GM21723 (cell line): ENCODE measurements around the gene ZNF337.
"Not testable (repeated sequence)": the region's sequence is repeated elsewhere in the genome, so short reads cannot be mapped to it uniquely, and the experiment has no call there.

Experiments used
- ATAC-seq: cut with Tn5 transposase; IDR thresholded peaks from one replicate; pipeline ENCODE4 v1.9.1; 2021; ENCODE audit warnings: mild to moderate bottlenecking, moderate library complexity; ENCODE audit not compliant: unreplicated experiment

The ZNF337 gene

DNA sequence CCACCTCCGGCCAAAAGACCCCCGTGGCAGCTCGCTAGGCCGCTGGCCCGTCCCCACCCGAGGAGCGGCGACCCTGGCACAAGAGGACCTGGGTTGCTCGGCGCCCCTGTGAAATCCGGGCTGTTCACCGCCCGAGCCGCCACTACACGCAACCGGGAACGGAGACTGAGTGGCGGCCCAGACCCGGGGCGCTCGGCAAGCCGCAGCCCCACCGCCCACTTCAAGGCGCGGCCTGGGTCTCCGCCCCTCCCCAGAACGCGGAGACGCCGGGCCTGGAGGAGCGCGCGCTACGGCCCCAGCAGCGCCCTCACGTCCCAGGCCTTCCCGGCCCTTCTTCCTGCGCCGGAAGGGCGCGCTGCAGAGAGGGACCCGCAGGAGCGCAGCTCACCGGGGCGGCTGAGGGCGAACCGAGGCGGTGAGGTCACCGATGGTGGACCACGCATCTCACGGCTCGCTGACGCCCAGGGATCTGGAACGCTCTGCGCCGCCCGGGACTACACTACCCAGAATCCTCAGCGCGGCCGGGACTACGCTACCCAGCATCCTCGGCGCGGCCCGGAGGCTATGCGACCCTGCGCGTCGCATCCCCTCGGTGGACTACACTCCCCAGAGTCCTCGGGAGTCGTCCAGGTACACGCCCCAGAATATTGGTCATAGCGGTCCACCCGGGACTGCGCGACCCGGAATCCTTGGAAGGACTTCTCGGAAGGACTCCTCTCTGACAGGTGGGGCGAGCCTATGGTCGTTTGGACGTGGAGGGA lies at the start of gene ZNF337:
ZNF337 (minus strand) TSS at position 483 of the 761 bp plus-strand sequence. CDS start 10,436 bp downstream, outside the sequence.
- peak; percentile 98 for ATAC-seq

DNA sequence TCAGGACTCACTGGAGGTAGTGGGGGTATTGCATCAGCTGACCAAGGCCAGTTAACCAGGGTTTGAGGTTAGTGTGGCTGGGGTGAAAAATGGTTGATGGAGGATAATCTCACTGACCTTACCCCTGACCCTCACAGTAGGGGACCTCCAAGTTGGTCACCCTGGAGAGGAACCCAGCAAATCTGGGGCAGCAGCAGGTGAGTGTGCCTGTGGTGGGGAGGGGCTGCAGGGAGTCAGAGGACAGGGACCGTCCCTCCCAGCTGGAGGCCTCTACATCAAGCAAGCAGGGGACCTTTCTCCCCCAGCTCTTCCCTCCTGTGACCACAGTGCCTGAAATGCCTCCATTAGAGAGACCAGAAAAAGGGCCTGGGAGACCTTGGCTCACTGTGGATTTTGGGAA lies 49.1 kb upstream of the ZNF337 start:
- no peak for ATAC-seq

DNA sequence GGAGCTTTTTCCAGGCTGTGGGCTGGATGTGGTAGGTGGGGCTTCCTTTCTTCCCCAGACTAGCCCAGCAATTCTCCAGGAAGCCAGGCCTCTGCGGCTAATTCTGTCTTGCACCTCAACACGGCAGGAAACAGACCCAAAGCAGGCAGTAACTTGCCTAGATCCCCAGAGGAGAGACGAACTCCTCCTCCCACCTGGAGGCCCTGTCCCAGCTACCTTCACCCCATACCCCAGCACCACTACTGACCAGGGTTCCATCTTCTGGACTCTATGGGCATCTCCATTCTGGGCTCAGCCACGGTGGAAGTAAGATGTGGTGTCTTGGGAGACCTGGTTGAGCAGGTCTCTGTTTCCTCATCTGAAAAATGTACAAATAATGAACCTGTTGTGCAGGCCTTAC lies 48.4 kb upstream of the ZNF337 start:
- ATAC-seq = no peak

DNA sequence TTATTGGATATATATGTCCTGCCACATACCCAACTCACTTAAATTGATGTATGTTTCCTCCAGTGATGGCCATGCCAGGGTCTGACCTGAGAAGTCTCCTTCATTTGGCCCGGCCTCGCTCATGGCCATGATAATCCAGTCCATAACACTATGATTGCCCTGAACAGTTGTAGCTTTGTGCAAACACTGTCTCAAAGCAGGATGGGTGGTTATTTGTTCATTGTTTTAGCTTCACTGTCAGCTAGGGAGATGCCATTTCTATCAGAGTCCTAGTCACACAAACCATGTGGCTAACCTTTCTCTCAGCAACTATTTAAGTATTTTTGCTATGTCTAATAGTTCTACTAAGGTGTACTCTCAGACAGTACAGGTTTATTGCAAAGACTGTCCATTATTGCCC lies 47.6 kb upstream of the ZNF337 start:
- ATAC-seq = no peak

DNA sequence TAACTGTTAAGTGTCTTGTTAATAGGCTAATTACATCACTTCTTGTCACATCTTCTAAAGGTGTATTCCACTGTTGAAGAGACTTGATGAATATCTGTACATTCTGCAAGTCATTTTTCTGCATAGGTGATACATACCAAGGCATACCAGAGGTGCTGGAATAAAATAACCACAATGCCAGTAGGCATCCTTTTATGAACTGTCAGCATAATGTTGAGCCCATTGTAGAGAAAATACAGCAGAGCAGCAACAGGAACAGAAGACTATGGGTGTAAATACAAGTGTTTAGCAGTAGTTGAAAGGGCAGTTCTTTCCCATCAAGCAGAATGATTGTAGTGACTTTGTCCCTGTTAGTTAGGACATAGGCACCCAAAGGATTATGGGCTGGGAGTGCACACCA lies 44.4 kb upstream of the ZNF337 start:
- ATAC-seq = no peak

DNA sequence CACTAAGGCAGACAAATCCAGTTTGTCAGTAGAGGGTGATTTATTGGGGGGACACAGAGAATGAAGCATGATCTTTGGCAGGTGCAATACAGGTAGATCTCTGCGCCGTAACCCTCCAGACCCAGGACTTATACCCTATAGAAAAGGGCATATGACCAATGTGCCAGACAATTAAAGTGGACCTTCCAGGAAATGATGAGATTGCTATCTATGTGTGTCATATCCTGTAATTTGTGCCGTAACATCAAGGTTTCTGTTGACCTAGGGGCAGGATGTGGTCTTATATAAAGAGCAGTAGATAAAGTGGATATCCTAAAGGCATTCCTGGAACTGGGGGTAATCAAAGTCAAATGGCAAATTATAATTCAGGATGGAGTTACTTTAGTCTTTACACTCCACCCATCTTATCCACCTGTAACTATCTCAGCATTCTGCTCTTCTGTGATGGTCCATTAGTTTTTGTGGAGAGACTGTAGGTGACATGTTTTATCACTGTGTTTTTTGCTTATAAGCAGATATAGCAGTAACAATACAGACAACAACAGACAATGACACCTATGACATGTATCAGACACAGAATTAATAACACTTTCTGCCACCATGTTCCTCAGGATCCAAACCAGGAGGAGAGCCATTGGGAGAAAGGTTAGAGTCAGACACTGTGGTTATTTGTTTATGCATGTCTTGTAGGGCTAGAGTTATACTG lies 43.1 kb upstream of the ZNF337 start:
- no peak for ATAC-seq

DNA sequence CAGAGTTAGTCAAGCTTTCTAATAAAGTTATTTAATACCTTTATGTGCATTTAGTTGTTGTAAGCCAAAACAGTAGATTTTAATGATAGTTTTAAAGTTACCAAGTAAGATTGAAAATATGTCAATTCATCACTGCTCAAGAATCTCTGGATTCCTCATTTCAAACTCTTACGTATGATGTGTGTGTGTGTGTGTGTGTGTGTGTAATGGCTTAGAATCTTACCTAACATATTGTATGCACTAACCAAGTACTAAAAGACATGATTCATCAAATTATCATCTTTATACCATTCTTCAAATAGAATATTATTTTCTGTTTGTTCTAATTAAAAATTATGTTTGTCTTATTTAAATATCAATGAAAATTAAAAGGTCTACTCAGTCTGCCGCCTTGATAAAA lies 41.5 kb upstream of the ZNF337 start:
- ATAC-seq = no peak

DNA sequence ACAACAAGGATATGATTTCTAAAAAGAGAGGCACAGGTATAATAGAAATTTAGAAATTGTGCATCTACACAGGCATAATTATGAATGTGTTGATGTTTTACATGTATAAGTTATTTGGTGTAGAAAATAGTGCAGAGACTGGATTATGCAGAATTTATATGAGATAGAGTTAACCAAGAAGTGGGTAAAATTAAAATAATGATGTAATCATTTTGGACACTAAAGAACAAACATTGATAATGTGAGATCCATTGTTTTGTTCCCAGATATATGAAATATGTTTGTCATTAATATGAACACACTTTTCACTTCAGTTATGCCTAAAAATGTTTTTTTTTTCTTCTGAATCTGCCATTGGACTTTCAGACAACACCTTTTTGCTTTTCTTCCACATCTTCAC lies 37.2 kb upstream of the ZNF337 start:
- no peak for ATAC-seq

DNA sequence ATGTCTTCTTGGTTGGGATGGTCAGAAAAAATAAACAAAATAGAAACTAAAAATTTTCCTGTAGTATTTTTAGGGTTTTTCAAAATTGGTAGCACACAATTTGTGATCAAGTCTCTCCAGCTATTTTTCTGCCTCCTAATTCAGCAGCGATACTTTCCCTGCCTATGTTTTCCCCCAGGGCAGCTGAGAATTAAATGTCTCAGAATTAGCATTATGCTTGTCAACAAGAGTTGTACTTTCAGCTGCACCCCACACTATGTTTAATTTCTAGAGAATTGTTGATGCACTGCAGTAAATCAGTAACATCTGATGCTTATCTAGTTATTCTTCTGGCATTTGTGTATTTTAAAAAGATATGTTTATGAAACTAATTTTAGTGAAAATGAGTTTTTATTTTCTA lies 34.2 kb upstream of the ZNF337 start:
- no peak for ATAC-seq

DNA sequence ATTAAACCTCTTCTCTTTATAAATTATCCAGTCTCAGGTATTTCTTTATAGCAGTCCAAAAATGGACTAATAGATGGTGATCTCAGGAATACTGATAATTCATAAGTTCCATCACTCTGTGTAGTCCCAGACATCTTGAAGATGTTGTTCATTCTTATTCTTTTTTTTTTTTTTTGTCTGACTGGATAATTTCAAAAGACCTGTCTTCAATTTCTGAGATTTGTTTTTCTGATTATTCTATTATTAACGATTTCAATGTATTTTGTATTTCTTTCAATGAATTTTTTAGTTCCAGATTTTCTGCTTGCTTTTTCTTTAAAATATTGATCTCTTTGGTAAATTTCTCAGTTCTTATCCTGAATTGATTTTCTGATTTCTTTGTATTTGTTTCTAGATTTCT lies 29.7 kb upstream of the ZNF337 start:
- no peak for ATAC-seq

DNA sequence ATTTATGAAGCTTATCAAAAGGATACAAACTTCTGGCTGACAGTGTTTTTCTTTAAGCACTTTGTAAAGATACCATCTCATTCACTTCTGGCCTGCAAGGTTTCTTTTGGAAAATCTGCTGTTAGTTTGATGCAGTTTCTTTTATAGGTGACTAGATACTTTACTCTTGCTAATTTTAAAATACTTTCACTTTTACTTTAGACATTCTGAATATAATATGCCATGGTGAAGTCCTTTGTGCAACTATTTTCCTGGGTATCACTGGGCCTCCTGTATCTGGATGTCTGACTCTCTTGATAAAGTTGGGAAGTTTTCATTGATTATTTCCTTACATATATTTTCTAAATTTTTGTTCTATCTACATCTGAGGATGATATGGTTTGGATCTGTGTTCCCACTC lies 29.0 kb upstream of the ZNF337 start:
- no peak for ATAC-seq

DNA sequence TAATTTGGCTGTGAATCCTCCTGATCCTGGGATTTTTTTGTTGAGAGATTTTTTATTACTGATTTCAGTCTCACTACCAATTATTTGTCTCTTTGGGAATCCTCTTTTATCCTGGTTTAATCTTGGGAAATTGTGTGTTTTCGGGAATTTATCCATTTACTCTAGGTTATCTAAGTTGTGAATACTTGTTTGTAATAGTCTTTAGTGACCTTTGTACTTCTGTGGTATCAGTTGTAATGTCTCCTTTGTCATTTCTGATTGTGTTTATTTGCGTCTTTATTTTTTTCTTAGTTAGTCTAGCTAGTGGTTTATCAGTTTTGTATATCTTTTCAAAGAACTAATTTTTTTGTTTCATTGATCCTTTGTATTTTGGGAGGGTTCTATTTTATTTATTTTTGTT lies 27.3 kb upstream of the ZNF337 start:
- no peak for ATAC-seq

DNA sequence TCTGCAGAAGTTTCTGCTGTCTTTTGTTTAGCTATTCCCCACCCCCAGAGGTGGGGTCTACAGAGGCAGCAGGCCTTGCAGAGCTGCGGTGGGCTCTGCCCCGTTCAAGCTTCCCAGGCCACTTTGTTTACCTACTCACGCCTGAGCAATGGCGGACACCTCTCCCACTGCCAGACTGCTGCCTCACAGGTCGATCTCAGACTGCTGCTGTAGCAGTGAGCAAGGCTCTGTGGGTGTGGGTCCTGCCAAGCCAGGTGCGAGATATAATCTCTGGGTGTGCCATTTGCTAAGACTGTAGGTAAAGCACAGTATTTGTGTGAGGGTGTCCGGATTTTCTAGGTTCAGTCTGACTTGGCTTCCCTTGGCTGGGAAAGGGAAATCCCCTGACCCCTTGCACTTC lies 23.6 kb upstream of the ZNF337 start:
- no peak for ATAC-seq

DNA sequence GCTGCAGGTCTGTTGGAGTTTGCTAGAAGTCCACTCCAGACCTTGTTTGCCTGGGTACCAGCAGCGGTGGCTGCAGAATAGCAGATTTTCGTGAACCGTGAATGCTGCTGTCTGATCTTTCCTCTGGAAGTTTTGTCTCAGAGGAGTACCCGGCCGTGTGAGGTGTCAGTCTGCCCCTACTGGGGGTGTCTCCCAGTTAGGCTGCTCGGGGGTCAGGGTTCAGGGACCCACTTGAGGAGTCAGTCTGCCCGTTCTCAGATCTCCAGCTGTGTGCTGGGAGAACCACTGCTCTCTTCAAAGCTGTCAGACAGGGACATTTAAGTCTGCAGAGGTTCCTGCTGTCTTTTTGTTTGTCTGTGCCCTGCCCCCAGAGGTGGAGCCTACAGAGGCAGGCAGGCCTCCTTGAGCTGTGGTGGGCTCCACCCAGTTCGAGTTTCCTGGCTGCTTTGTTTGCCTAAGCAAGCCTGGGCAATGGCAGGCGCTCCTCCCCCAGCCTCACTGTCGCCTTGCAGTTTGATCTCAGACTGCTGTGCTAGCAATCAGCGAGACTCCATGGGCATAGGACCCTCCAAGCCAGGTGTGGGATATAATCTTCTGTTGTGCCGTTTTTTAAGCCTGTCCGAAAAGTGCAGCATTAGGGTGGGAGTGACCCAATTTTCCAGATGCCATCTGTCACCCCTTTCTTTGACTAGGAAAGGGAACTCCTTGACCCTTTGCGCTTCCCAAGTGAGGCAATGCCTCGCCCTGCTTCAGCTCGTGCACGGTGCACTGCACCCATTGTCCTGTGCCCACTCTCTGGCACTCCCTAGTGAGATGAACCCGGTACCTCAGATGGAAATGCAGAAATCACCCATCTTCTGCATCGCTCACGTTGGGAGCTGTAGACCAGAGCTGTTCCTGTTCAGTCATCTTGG lies 22.5 kb upstream of the ZNF337 start:
- ATAC-seq = not testable (repeated sequence)

DNA sequence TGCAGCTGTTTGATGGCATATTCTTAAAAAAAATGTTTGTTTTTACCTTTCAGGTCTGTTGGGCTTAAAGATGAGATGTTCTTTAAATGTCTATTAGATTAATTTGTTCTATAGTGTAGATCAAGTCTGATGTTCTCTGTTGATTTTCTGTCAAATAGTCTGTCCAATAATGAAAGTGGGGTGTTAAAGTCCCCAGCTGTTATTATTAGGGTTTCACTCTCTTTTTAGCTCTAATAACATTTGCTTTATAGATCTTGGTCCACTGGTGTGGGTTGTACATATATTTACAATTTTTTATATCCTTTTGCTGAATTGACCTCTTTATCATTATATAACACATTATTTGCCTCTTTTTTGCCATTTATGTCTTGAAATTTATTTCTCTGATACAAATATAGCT lies 11.0 kb upstream of the ZNF337 start:
- ATAC-seq = no peak

DNA sequence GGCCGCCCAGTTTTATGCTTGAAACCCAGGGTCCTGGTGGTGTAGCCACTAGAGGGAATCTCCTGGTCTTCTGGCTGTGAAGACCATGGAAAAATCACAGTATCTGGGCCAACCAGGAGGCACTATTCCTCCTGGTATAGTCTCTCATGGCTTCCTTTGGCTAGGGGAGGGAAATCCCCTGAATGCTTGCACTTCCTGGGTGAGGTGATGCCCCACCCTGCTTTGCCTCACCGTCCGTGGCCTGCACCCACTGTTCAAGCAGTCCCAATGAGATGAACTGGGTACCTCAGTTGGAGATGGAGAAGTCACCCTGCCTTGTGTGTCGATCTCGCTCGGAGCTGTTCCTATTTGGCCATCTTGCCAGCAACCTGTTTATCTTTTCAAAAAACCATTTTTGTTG lies 10.1 kb upstream of the ZNF337 start:
- no peak for ATAC-seq

DNA sequence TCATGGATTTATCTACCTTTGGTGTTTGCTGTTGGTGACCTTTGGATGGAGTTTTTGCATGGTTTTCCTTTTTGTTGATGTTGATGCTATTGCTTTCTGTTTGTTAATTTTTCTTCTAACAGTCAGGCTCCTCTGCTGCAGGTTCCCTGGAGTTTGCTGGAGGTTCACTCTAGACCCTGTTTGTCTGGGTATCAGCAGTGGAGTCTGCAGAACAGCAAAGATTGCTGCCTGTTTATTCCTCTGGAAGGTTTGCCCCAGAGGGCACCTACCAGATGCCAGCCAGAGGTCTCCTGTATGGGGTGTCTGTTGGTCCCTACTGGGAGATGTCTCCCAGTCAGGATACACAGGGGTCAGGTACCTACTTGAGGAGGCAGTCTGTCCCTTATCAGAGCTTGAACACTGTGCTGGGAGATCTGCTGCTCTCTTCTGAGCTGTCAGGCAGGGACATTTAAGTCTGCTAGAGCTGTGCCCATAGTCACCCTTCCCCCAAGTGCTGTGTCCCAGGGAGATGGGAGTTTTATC lies 9.2 kb upstream of the ZNF337 start:
- ATAC-seq = no peak

DNA sequence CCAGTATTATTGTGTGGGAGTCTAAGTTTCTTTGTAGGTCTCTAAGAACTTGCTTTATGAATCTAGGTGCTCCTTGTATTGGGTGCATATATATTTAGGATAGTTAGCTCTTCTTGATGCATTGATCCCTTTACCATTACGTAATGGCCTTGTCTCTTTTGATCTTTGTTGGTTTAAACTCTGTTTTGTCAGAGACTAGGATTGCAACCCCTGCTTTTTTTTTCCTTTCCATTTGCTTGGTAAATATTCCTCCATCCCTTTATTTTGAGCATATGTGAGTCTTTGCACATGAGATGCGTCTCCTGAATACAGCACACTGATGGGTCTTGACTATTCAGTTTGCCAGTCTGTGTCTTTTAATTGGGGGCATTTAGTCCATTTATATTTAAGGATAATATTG lies 7.7 kb upstream of the ZNF337 start:
- ATAC-seq = not testable (repeated sequence)

DNA sequence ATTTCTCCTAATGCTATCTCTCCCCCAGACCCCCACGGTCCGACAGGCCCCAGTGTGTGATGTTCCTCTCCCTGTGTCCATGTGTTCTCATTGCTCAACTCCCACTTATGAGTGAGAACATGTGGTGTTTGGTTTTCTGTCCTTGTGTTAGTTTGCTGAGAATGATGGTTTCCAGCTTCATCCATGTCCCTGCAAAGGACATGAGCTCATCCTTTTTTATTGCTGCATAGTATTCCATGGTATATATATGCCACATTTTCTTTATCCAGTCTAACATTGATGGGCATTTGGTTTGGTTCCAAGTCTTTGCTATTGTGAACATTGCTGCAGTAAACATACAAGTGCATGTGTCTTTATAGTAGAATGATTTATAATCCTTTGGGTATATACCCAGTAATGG lies 4.2 kb upstream of the ZNF337 start:
- ATAC-seq = not testable (repeated sequence)

DNA sequence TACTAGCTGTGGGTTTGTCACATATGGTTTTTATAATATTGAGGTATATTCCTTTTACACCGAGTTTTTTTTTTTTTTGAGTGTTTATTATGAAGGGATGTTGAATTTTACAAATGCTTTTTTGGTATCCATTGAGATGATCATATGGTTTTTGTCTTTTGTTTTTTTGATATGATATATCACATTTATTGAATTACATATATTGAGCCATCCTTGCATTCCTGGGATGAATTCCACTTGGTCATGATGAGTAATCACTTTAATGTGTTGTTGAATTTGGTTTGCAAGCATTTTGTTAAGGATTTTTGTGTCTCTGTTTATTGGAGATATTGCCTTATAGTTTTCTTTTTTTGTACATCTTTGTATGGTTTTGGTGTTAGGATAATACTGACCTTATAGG lies 3.3 kb upstream of the ZNF337 start:
- ATAC-seq = no peak

DNA sequence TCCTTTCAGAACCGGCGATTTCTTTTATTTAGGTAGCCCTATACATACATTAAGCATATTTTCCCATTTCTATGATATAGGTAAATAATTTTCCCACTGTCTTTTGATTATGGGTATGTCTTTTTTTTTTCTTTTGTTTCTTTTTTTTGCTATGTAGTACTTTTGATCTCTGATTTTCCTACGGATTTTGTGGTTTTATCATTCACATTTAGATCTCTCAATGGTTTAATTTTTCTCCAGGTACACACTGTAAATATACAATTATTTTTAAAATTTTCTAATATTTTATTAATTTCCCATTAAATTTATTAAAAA lies 436 bp upstream of the ZNF337 start:
- no peak for ATAC-seq
